HepG2 (cell line): ENCODE measurements around the gene SGCD. TPM values are rescaled to one million over a fixed set of nuclear protein-coding genes. Genes with fewer than 3 reads are reported as not detected.

Experiments used
- ATAC-seq: fragments of 200-7000 bp; cut with Tn5 transposase; 3 replicates; pipeline ENCODE4 v1.9.1; 2020; ENCODE audit warnings: mild to moderate bottlenecking, moderate library complexity
- BruUV-seq: library from RNA; stranded (reverse); fragments of 400-500 nt; replicated peaks from 2 replicates; lab custom pipeline; 2021; lab: Mats Ljungman, UMichigan
- CTCF ChIA-PET: fragments of 300-600 bp; formaldehyde crosslinking; extraction: SDS; loops from one replicate; lab custom pipeline; 2021; ENCODE audit warnings: low total read pairs, inconsistent platforms, low intra/inter-chr PET ratio; lab: Yijun Ruan, JAX
- POLR2A ChIA-PET: fragments of 350-600 bp; sonication (Branson Sonifier 250); formaldehyde crosslinking; loops from one replicate; lab custom pipeline; 2020; ENCODE audit warnings: antibody characterized with exemption, inconsistent platforms; lab: Yijun Ruan, JAX
- DNase-seq: peaks from one replicate; pipeline ENCODE4 v3.0.0-alpha.2; 2015; ENCODE audit warnings: low spot score
- FAIRE-seq: peaks from 3 replicates; lab custom pipeline; 2011; peaks lifted over from hg19 to GRCh38; lab: Jason Lieb, UNC
- H2AFZ ChIP-seq: one replicate; pipeline ENCODE4 v1.6.1; 2011; ENCODE audit warnings: low read length, inconsistent platforms
- H3K27ac ChIP-seq: fragments of 300-600 bp; 3 replicates; pipeline ENCODE4 v1.8.0; 2011; ENCODE audit warnings: mixed run types, mild to moderate bottlenecking, mixed read lengths, low read length, inconsistent platforms; ENCODE audit not compliant: insufficient read depth; ENCODE audit errors: extremely low read length
- H3K27me3 ChIP-seq, 2 experiments: fragments of 200-600 bp in 1 of 2; 2 replicates in 1 of 2; 3 replicates in 1 of 2; pipeline versions ENCODE4 v1.6.0 to v1.8.0; 2011; ENCODE audit warnings: low read length in 2 of 2, mild to moderate bottlenecking in 2 of 2, moderate library complexity in 2 of 2, inconsistent platforms in 1 of 2; ENCODE audit not compliant: insufficient read depth in 2 of 2, control insufficient read depth in 1 of 2
- H3K36me3 ChIP-seq, 2 experiments: fragments of 200-600 bp in 1 of 2; replicated peaks in 1 of 2; 2 replicates in 1 of 2; 3 replicates in 1 of 2; pipeline versions ENCODE4 v1.5.1 to v1.8.0; 2011; ENCODE audit warnings: low read length in 2 of 2, inconsistent platforms in 1 of 2; ENCODE audit not compliant: insufficient read depth in 2 of 2, control insufficient read depth in 1 of 2
- H3K4me1 ChIP-seq: 2 replicates; pipeline ENCODE4 v1.5.1; 2012; ENCODE audit warnings: low read length, inconsistent platforms; ENCODE audit not compliant: insufficient read depth
- H3K4me2 ChIP-seq: 2 replicates; pipeline ENCODE4 v1.6.0; 2011; ENCODE audit warnings: low read depth, low read length, inconsistent platforms
- H3K4me3 ChIP-seq, 3 experiments: fragments of 200-600 bp in 1 of 3; sonication (generic), shearing (Covaris generic) in 1 of 3; replicated peaks in 1 of 3; 2 replicates each; pipeline ENCODE4 v1.5.1; 2011 to 2016; ENCODE audit warnings: low read length in 3 of 3, inconsistent platforms in 2 of 3, low read depth in 2 of 3, mild to moderate bottlenecking in 2 of 3, control low read depth in 1 of 3, mixed read lengths in 1 of 3; ENCODE audit not compliant: insufficient read depth in 1 of 3
- H3K79me2 ChIP-seq: one replicate; pipeline ENCODE4 v1.6.1; 2011; ENCODE audit warnings: low read length, inconsistent platforms; ENCODE audit not compliant: insufficient read depth
- H3K9ac ChIP-seq: 2 replicates; pipeline ENCODE4 v1.6.0; 2011; ENCODE audit warnings: mild to moderate bottlenecking, low read depth, low read length, inconsistent platforms; ENCODE audit not compliant: insufficient read depth
- H3K9me3 ChIP-seq: 2 replicates; pipeline ENCODE4 v1.5.1; 2012; ENCODE audit warnings: mild to moderate bottlenecking, low read length
- H4K20me1 ChIP-seq: 2 replicates; pipeline ENCODE4 v1.6.0; 2011; ENCODE audit warnings: inconsistent platforms, mild to moderate bottlenecking, low read length, moderate library complexity; ENCODE audit not compliant: insufficient read depth
- ARNT2 ChIP-seq: sonication (generic); formaldehyde crosslinking; IDR thresholded peaks from 2 replicates; pipeline ENCODE4 v1.8.0; 2022; ENCODE audit warnings: mild to moderate bottlenecking, low read depth, missing genetic modification reagents, moderate library complexity
- ATRX ChIP-seq: sonication (generic); formaldehyde crosslinking; IDR thresholded peaks from 2 replicates; pipeline ENCODE4 v1.4.0; 2020; ENCODE audit warnings: missing genetic modification reagents, borderline replicate concordance
- NFYC ChIP-seq: IDR thresholded peaks from 2 replicates; pipeline ENCODE4 v1.6.1; 2016; ENCODE audit warnings: missing genetic modification reagents, missing compliant biosample characterization
- NRL ChIP-seq: sonication (generic); formaldehyde crosslinking; IDR thresholded peaks from 2 replicates; pipeline ENCODE4 v1.5.0; 2020; ENCODE audit warnings: missing genetic modification reagents, mild to moderate bottlenecking, moderate library complexity, borderline replicate concordance
- SALL2 ChIP-seq: sonication (generic); formaldehyde crosslinking; IDR thresholded peaks from 2 replicates; pipeline ENCODE4 v1.8.1; 2023; ENCODE audit warnings: mild to moderate bottlenecking, missing genetic modification reagents, inconsistent platforms
- SP5 ChIP-seq: IDR thresholded peaks from 2 replicates; pipeline ENCODE4 v1.6.1; 2016; ENCODE audit warnings: low read depth, borderline replicate concordance
- ZNF160 ChIP-seq: sonication (generic); formaldehyde crosslinking; IDR thresholded peaks from 2 replicates; pipeline ENCODE4 v1.8.0; 2022; ENCODE audit warnings: mild to moderate bottlenecking, inconsistent platforms, missing genetic modification reagents
- WGBS: methylation state at CpG from one replicate; pipeline ENCODE4 v1.1.6; 2017; ENCODE audit warnings: low lambda C conversion rate; 5-methylcytosine and 5-hydroxymethylcytosine counted together
- in situ Hi-C: cut with HindIII; loops from 2 replicates; pipeline ENCODE4 v1.10.0; 2017; ENCODE audit warnings: low pct_unique_long_range_greater_than_20kb; ENCODE audit not compliant: extremely low pct_ligation_motif_present
- intact Hi-C: fragments of 100-400 bp; cut with micrococcal nuclease; formaldehyde crosslinking; loops from one replicate; pipeline ENCODE4 v1.10.0; 2022; ENCODE audit not compliant: unreplicated experiment
- polyA plus RNA-seq, 8 experiments: library from polyadenylated mRNA; depleted of rRNA in 3 of 8; stranded (reverse) in 7 of 8; unstranded in 1 of 8; fragments of >200 nt; fragmentation: Illumina TruSeq in 4 of 8; extraction: Trizol in 4 of 8; gene quantifications; 2 replicates each; pipeline versions ENCODE4 v1.2.1 to v1.2.3, GENCODE V29; 2011 to 2016; ENCODE audit warnings: low read depth in 4 of 8, missing spikeins in 1 of 8, mixed read lengths in 1 of 8; ENCODE audit not compliant: insufficient read depth in 1 of 8
- total RNA-seq, 5 experiments: library from RNA; depleted of rRNA; stranded (reverse); fragments of >200 nt; fragmentation: Illumina TruSeq; extraction: Trizol; gene quantifications; 2 replicates each; pipeline ENCODE4 v1.2.3, GENCODE V29; 2016; ENCODE audit warnings: low read depth in 1 of 5
- TF ChIP-seq, protein P1 (sequence below): sonication (generic); formaldehyde crosslinking; IDR thresholded peaks from 2 replicates; pipeline ENCODE4 v1.5.0; 2020; ENCODE audit warnings: missing genetic modification reagents
- TF ChIP-seq, protein P2 (sequence below): sonication (generic); formaldehyde crosslinking; IDR thresholded peaks from 2 replicates; pipeline ENCODE4 v1.4.0; 2020; ENCODE audit warnings: mild to moderate bottlenecking, missing genetic modification reagents
- TF ChIP-seq, protein P3 (sequence below): sonication (generic); formaldehyde crosslinking; IDR thresholded peaks from 2 replicates; pipeline ENCODE4 v1.5.0; 2020; ENCODE audit warnings: mild to moderate bottlenecking, low read depth, missing genetic modification reagents, borderline replicate concordance
- TF ChIP-seq, protein P4 (sequence below): sonication (generic); formaldehyde crosslinking; IDR thresholded peaks from 2 replicates; pipeline ENCODE4 v1.4.0; 2020; ENCODE audit warnings: mild to moderate bottlenecking, missing genetic modification reagents

SGCD gene
- total and polyA plus RNA-seq, 2 of the 13 experiments (the other 11 are each of a cell fraction or from before 2014, with no cell fraction given), result not detected

DNA sequence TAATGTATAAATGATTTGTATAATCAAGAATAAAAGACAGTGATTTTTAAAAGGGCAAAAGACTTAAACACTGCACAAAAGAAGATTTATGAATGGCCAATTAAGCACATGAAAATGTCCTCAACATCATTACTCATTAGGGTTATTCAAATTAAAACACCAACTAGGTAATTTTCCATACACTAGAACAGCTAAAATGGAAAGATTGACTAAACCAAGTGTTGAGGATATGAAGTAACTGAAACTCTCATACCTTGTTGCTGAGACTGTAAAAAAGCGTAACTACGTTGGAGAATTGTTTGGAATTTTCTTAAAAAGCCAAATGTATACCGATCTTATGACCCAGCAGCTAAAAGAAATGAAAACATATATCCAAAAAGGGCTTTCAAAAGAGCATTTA lies 144.9 kb downstream of the SGCD start (continued):
- TF ChIP-seq ZNF160 (CRISPR knock-in tag) (no peak), ARNT2 (CRISPR knock-in tag) (no peak)

DNA sequence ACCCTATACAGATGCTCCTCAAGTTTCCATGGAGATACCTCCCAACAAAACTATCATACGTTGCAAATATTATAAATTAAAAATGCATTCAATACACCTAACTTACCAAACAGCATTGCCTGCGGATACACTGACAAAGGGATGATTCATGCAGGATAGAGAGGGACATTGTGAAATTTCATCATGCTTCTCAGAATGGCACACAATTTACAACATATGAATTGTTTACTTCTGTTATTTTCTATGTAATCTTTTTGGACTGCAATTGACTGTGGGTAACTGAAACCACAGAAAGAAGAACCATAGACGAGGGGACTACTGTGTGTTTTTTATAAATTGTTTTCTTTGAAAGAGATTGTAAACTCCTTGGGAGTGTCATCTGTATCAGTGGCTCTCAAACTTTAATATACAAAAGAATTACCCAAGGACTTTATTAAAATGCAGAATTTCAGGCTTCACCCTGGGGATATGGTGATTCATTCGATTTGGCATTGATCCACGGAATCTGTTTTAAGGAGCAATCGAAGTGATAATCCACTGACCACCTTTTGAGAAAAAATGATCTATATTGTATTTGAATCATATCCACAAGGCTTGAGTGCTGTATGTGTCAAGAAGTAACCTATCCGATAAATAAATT lies 146.4 kb downstream of the SGCD start:
- no peak for DNase-seq
- no peak overlapping the region for H3K27ac ChIP-seq
- TF ChIP-seq, protein P1, sequence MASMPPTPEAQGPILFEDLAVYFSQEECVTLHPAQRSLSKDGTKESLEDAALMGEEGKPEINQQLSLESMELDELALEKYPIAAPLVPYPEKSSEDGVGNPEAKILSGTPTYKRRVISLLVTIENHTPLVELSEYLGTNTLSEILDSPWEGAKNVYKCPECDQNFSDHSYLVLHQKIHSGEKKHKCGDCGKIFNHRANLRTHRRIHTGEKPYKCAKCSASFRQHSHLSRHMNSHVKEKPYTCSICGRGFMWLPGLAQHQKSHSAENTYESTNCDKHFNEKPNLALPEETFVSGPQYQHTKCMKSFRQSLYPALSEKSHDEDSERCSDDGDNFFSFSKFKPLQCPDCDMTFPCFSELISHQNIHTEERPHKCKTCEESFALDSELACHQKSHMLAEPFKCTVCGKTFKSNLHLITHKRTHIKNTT, result no peak
- TF ChIP-seq, protein P2, sequence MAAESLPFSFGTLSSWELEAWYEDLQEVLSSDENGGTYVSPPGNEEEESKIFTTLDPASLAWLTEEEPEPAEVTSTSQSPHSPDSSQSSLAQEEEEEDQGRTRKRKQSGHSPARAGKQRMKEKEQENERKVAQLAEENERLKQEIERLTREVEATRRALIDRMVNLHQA, result no peak
- no peak for TF ChIP-seq NRL (CRISPR knock-in tag)
- TF ChIP-seq NFYC (CRISPR knock-in tag), result no peak
- no peak for TF ChIP-seq SP5
- TF ChIP-seq, protein P3, sequence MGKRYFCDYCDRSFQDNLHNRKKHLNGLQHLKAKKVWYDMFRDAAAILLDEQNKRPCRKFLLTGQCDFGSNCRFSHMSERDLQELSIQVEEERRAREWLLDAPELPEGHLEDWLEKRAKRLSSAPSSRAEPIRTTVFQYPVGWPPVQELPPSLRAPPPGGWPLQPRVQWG (CRISPR knock-in tag), result no peak
- no peak for TF ChIP-seq SALL2 (CRISPR knock-in tag)
- TF ChIP-seq, protein P4, sequence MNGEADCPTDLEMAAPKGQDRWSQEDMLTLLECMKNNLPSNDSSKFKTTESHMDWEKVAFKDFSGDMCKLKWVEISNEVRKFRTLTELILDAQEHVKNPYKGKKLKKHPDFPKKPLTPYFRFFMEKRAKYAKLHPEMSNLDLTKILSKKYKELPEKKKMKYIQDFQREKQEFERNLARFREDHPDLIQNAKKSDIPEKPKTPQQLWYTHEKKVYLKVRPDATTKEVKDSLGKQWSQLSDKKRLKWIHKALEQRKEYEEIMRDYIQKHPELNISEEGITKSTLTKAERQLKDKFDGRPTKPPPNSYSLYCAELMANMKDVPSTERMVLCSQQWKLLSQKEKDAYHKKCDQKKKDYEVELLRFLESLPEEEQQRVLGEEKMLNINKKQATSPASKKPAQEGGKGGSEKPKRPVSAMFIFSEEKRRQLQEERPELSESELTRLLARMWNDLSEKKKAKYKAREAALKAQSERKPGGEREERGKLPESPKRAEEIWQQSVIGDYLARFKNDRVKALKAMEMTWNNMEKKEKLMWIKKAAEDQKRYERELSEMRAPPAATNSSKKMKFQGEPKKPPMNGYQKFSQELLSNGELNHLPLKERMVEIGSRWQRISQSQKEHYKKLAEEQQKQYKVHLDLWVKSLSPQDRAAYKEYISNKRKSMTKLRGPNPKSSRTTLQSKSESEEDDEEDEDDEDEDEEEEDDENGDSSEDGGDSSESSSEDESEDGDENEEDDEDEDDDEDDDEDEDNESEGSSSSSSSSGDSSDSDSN (CRISPR knock-in tag), result no peak
- TF ChIP-seq ATRX (CRISPR knock-in tag), result no peak

More for the DNA sequence above, 146.4 kb downstream of the SGCD start:
- Histone ChIP-seq H3K9me3 (no peaks in the 10 kb centered on the region), H3K9ac (no peak overlapping the region), H3K4me1 (no peaks in the 10 kb centered on the region), H3K4me2 (no peak overlapping the region), H3K27me3 (no peaks in the 10 kb centered on the region), H2AFZ (no peak overlapping the region), H4K20me1 (no peaks in the 10 kb centered on the region), H3K79me2 (no peaks in the 10 kb centered on the region), H3K36me3 (no peaks in the 10 kb centered on the region), H3K4me3 (no peak overlapping the region)
- BruUV-seq, result no TSS peak
- FAIRE-seq (no peak), ATAC-seq (no peak)
- POLR2A ChIA-PET, result no interaction called here
- CTCF ChIA-PET, result no interaction called here
- in situ Hi-C loops, result no loop called here
- 5% methylated on average over 7 of the region's 7 CpGs for WGBS
- intact Hi-C loops, result no loop called here
